Measurements from ENCODE around the gene COL4A2.

- TF ChIP-seq CTCF (conservative IDR thresholded peaks at IDR 0.05; ENCODE audit: low read depth, low read length) (no peak), EZH2 (IDR thresholded peaks at IDR 0.05; ENCODE audit: low read length, unreplicated experiment) (no peak), EZH2phosphoT487 (IDR thresholded peaks at IDR 0.05; ENCODE audit: borderline replicate concordance, low read length) (no peak)
These were observed 32.2 kb downstream of the COL4A2 start for GRCh38 chr13:110339263-110339662.
